NCI-H2107 treated with DMSO at 0.1 percent for 48 hours (cell line): ENCODE data around the gene RPL39.
"Not testable (repeated sequence)": the region's sequence is repeated elsewhere in the genome, so short reads cannot be mapped to it uniquely, and the experiment has no call there.

Experiments
- DNase-seq: peaks from one replicate; lab custom pipeline; 2025; ENCODE audit not compliant: unreplicated experiment; lab: John Stamatoyannopoulos, UW

Gene RPL39

DNA sequence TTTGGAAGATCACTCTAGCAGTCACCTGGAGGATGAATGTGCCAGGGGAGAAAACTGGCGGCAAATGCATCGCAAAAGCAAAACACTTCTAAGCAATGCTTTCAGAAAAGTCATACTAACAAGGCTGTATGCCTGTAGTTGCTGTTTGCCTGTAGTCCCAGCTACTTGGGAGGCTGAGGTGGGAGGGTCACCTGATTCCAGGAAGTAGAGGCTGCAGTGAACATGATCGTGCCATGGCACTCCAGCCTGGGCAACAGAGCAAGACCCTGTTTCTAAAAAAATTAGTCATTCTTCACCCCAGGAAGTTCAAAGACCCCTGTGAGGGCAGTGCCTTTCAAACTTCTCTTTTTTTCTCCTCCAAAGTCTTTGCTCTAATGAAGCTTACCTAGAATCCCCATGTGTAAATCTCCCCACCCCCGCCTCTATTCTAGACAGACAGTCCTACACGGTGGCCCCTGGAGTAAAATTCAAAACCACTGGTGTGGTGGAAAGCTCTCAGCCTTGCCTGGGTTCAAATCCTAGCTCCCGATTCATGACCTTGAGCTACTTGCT is 27.5 kb downstream of the RPL39 start:
- no peak for DNase-seq

- DNase-seq: no peak
These were observed 28.2 kb downstream of the RPL39 start for GRCh38 chrX:119763181-119763580.

- DNase-seq: no peak
These were observed 28.7 kb downstream of the RPL39 start for GRCh38 chrX:119762718-119763117.

DNA sequence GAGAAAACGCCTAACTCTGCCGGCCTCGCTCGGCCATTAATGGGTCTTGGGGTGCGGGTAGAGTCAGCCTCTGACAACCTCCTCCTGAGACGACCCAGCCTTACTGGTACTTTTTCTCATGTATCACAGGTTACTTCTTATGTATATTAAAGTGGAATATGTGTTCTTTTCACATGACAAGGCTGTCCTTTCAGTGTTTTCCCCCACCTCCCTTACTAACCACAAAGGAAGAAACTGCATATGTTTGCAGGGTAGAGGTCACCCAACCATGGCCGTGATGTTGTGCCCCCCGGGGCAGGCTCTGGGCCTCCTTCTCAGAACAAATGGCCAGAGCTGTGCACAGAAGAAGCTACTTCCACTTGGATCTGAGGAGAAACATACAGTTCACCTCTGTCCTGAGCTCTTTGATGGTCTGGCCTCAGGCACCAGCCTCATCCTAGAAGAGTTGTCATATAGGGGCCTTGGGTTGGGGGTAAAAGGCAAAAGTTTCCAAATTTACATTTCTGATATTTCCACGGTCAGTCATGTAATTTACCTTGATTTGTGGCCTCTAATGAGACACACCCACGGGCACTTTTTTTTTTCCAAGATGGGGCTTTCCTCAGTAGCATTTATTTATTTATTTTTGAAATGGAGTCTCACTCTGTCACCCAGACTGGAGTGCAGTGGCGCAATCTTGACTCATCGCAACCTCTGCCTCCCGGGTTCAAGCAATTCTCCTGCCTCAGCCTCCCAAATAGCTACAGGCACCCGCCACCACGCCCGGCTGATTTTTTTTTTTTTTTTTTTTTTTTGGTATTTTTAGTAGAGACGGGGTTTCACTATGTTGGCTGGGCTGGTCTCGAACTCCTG is 31.2 kb downstream of the RPL39 start:
- no peak for DNase-seq

DNA sequence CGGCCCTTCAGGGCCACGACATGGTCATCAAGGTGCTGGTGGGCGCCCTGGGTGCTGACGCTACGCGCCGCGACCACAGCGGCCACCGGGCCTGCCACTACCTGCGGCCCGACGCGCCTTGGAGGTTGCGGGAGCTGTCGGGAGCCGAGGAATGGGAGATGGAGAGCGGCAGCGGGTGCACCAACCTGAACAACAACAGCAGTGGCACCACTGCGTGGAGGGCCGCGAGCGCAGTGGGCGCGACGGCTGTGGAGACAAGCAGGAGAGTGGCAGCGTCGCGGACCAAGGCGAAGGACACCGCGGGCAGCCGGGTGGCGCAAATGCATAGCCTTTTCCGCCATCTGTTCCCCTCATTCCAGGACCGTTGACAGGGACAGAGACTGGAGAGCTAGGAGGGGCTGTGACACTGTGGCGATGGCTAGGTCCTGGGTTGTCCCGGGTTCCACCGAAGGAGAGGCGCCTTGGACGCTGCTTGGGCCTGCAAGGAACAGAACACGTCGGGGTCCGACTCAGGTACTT is 32.1 kb downstream of the RPL39 start:
- DNase-seq: no peak

GRCh38 chrX:119758731-119759247 is 32.6 kb downstream of the RPL39 start:
- DNase-seq: no peak

DNA sequence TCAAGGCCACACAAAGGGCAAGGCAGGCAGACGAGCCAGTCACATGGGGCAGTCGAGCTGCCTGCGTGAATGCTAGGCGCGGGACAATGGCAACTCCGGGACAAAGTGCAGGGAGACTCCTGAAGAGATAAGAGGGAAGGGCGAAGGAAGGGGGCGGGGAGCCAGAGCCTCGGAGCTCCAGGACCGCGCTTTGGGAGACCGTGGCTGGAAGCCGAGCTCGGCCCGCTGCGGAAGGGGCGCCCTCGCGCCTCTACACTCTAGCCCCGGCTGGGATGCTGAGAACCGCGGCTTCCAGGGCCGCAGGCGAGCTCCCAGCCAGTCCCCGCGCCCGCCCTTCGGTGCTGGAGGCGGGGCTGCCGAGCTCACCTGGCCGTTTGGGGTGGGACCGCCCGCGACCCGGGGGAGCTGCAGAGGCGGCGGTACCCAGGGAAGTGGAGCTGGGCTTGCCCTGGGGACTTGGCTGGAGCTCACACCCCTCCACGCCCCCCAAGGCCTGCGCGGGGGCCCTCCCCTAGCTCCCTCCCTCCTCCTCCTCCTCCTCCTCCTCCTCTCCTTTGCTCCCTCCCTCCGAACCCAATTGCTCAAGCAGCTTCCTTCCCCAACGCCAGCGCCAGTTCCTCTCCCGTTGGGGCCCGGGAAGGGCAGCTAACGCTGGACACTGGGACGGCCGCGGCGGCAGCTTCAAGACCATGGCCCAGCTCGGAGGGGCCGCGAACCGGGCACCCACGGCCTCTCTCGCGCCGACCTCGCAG is 33.3 kb downstream of the RPL39 start, which contains the start of gene SOWAHD:
Gene SOWAHD, plus strand, starts transcription at position 610 of the 752 bp plus-strand sequence. Its CDS starts 80 bp downstream, at position 690.
- no peak for DNase-seq

DNA sequence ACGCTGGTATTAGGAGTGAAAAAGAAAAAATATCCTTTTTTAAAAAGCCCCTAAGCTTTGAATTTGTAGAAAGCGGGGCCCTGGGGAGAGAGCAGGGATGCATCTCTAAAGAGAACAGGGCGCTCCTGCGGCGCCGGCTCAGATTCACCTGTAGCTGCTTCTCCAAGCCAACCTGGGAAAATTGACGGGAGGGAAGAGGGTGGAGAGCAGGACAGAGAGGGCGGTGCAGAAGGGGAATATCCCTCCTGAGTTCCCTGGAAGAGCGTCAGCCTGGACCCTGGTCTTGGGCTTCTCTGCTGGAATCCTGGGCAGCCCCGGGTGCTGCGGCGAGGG is 33.8 kb downstream of the RPL39 start:
- no peak for DNase-seq

- DNase-seq: no peak
These were observed 34.3 kb downstream of the RPL39 start for GRCh38 chrX:119756926-119757635.

GRCh38 chrX:119755981-119756533 is 35.4 kb downstream of the RPL39 start:
- DNase-seq: no peak

GRCh38 chrX:119753639-119754257 is 37.7 kb downstream of the RPL39 start:
- DNase-seq: peak; percentile 42

GRCh38 chrX:119753001-119753400 is 38.4 kb downstream of the RPL39 start:
- DNase-seq: no peak

DNA sequence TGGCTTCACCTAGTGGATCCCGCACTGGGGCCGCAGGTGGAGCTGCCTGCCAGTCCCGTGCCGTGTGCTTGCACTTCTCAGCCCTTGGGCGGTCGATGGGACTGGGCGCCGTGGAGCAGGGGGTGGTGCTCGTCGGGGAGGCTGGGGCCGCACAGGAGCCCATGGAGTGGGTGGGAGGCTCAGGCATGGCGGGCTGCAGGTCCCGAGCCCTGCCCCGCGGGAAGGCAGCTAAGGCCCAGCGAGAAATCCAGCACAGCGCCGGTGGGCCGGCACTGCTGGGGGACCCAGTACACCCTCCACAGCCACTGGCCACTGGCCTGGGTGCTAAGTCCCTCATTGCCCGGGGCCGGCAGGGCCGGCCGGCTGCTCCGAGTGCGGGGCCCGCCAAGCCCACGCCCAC is 40.7 kb downstream of the RPL39 start:
- DNase-seq: not testable (repeated sequence)

DNA sequence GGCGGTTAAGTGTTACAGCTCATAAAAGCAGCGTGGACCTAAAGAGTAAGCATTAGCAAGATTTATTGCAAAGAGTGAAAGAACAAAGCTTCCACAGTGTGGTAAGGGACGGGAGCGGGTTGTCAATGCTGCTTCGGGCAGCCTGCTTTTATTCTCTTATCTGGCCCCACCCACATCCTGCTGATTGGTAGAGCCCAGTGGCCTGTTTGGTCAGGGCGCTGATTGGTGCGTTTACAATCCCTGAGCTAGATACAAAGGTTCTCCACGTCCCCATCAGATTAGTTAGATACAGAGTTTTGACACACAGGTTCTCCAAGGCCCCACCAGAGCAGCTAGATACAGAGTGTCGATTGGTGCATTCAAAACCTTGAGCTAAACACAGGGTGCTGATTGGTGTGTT is 41.3 kb downstream of the RPL39 start:
- DNase-seq: not testable (repeated sequence)

DNA sequence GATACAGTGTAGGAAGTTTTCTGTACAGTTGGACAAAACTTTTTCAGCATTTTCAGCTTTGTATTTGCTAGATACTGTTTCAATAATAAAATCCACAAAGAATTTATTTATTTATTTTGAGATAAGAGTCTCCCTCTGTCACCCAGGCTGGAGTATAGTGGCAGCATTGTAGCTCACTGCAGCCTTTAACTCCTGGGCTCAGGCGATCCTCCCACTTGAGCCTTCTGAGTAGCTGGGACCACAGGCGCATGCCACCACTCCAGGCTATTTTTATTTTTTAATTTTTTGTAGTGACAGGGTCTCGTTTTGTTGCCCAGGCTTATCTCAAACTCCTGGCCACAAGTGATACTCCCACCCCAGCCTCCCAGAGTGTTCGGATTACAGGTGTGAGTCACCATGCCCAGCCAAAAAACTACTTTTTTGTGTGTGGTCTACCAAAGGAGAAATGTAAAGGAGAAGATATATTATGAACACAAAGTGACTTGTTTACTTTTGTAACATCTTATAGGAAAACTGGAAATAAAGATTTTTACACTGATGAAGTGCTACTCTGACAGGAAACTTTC is 46.1 kb downstream of the RPL39 start:
- DNase-seq: no peak

DNA sequence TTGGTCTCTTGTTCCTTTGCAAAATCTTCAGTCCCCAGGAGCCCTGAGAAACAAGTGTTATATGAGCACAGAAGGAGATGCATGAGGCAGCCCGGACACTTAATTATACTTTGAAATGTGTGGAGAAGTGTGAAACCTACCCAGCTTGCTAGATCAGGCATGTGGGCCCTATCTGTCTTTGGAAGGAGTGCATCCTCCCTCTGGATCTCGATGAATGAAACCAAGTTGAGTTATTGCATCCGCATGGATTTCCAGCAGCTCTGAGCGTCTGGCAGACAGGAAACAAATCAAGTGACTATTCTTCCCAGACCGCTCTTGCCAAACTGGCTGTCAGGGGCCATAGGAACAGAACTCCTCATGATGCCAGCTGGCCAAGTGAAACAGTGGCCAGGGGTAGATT is 52.7 kb downstream of the RPL39 start:
- DNase-seq: no peak
